HG02981 (cell line): ENCODE measurements around the gene SLC2A9.
"Not testable (repeated sequence)": the region's sequence is repeated elsewhere in the genome, so short reads cannot be mapped to it uniquely, and the experiment has no call there.

Experiments
- ATAC-seq: cut with Tn5 transposase; IDR thresholded peaks from one replicate; pipeline ENCODE4 v1.9.1; 2021; ENCODE audit warnings: mild to moderate bottlenecking, moderate library complexity; ENCODE audit not compliant: unreplicated experiment

SLC2A9 gene

GRCh38 chr4:9933956-9934355, 87.3 kb downstream of the SLC2A9 start:
- no peak for ATAC-seq

- no peak for ATAC-seq
Measured at GRCh38 chr4:9933184-9933583, 88.1 kb downstream of the SLC2A9 start.

DNA sequence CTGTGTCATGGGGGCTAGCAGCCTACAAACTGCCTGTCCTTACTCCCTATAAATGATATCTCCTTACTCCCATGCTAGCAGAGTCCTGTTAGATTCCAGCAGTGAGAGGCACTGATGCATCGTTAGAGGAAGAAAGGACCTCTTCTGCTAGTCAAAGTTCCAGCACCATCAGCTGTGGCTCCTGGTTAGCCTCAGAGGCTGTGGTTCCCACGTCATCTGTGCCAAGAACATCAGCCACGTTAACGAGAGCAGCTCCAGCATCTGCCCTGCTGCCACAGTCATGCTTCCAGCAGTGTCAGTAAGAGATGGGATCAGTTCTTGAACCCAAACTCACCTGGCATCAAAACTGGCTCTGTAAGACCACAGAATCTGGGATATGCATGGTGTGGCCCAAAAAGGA, 88.5 kb downstream of the SLC2A9 start:
- no peak for ATAC-seq

DNA sequence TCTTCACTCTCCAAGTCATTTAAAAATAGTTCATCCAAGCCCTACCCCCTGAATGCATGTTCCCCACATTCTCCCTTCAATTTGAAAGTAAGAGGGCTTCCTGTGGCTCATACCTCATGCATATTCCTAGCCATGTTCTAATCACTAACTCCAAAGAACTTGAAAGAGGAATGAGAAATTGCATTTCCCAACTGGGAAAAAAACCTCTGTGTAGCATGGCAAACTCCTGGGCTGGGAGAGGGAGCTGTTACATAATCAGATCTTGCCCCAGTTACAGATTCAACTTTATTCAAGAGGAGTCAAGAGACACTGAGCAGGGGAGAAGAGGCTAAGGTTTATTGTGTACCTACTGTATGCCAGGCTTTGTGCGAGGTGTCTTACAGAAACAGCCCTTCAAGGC, 90.2 kb downstream of the SLC2A9 start:
- ATAC-seq = no peak

GRCh38 chr4:9929111-9929510, 92.2 kb downstream of the SLC2A9 start:
- ATAC-seq = no peak

- ATAC-seq = no peak
Measured at GRCh38 chr4:9927341-9928007, 93.8 kb downstream of the SLC2A9 start.

GRCh38 chr4:9926586-9926985, 94.7 kb downstream of the SLC2A9 start:
- no peak for ATAC-seq

DNA sequence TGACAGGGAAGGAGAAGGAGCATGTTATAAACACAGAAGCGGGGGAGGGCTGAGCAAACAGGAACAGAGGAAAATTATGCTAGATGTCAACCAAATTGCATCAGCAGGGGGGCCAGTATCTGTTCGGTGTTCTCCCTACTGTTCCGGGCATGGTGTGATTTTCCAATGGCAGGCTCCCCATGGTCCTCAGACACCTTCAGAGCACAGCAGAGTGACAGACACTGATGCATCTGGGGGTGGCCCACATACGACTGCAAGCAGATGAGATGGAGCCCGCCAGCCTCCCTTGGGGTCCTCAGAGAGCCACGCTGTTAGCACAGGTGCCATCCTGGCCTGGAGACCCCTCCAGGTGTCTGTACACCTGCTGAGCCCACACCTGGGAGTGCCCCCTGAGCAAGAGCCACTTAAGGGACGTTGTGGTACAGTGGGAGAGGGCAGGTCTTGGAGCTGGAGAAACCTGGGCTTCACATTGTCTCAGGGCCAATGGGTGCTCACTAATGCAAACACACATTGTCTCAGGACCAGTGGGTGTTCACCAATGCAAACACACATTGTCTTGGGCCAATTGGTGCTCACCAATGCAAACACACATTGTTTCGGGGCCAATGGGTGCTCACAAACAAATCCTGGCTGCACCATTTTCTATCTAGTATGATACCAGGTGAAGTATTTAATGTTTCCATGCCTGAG, 95.4 kb downstream of the SLC2A9 start:
- no peak for ATAC-seq

DNA sequence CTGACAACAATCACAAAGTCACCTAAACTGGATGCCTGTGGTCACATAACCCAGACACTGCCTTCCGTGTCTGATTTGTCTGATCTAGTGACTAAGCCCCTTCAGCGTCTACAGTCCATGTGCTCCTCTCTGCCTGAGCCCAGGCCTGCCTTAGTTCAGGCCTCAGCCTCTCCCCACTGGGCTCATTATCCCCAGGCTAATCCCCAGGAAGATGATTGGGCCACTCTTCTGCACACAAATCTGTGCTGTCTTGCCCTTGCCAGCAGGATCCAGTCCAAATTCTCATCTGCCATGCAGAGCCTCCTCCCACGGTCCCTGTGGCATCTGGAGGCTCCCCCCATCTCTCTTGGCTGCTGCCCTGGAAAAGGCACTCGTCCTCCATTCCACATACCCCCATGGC, 96.5 kb downstream of the SLC2A9 start:
- ATAC-seq = no peak

DNA sequence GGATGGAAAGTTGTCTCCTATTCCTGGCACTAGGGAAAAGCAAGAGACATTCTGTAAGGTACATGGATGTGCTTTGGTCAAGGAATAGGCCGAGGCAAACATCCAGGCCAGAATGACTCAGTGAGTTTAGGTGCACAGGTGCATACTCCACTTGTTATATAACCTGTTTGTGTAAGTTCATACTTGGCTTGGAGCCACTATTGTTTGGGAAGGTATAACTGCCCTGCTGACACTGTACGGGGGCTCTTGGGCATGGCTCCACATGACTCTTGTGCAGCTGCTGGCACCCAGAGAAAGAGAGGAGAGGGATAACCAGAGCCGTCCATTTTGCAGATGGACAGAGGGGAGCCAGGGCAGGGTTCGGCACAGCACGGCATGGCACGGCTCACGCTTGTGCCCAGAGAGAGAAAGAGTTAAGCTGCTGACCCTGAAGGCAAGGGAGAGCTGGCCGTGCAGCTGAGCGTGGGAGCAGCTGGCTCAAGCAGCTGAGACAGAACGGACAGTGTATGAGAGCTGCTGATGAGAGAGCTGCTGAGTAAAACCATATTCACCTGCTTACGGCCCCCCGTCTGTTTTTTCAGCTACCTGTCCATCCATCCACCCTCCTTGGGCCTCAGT, 98.0 kb downstream of the SLC2A9 start:
- ATAC-seq = no peak

- no peak for ATAC-seq
Measured at GRCh38 chr4:9921326-9921725, 100.0 kb downstream of the SLC2A9 start.

DNA sequence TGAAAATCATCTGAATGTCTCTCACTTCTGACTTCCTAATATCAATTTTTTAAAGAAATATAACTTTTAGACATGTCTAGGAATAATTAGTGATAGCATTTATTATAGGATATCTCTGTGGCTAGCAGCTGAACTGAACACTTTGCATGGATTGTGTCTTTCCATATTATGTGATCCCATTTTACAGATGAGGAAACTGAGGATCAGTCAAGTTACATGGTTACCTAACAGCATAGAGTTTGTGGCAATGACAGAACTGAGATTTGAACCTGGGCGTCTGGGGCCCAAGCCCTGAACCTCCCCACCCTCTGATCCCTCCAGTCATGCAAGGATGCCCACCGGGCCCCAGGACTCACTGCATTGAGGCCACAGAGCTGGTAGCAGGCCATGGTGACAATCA, 101.3 kb downstream of the SLC2A9 start:
- ATAC-seq = no peak

GRCh38 chr4:9919047-9919446, 102.2 kb downstream of the SLC2A9 start:
- no peak for ATAC-seq

- ATAC-seq = no peak
Measured at GRCh38 chr4:9918484-9918883, 102.8 kb downstream of the SLC2A9 start.

- ATAC-seq = no peak
Measured at GRCh38 chr4:9916937-9917336, 104.4 kb downstream of the SLC2A9 start.

GRCh38 chr4:9916346-9916745, 105.0 kb downstream of the SLC2A9 start:
- ATAC-seq = no peak

DNA sequence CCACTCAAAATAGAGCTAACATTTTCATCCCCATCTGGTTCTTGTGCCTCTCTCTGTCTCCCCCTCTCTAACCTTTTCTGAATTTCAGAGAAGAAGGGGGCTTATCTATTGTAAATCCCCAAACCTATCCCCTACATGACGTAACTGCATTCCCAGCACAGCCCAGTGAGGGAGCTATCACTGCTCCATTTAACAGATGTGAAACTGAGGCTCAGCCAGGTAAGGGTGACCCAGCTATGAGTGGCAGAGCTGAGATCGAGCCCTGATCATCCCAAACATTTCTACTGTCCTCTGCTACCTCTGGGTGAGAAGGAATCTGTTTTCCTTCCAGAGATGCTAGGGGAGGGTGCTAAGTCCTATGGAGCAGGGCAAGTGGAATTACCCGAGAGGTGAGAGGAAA, 107.5 kb downstream of the SLC2A9 start:
- no peak for ATAC-seq

DNA sequence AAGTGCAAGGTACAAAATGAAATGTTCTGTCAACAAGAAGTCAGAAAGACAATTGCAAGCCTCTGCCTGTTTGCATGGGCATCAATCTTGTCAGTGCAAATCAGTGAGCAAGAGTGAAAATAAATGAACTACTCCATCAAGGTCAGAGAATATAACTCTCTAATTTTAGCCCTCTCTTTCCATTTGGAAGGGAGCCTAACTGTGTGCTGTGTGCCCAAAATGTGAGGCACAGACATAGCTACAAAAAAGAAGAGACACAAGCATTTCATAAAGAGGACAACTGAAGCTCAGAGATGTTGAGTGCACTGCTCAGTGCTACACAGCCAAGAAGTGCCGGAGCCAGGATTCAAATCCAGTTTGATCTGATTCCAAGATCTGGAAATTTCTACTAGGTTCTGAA, 114.3 kb downstream of the SLC2A9 start:
- ATAC-seq = no peak

DNA sequence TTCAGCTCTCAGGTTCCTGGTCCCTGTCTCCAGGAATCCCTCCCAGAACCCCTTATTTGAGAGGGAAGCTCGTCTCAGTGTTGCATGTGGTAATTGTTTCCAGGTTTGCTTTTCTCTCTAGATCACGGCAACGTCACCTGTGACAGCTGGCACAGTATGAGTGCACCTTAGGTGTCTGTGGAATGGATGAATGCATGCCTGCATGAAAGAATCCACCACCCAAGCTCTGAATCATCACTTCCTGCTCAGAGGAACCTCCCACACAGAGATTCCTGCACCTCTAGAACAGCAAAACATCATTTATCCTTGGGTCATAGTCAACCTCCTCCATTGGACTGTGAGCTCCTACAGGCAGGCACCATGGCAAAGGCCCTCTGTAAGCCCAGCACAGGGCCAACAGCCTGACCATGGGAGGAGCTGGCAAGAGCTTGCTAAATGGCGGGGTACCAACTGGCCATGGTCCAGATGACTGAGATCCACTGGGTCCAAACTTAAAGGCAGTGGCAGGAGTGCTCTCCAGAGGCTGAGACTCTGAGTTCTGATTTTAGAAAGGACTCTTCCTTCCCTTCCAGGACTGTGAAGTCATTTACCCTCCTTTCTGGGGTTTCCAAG, 116.2 kb downstream of the SLC2A9 start:
- no peak for ATAC-seq

- no peak for ATAC-seq
Measured at GRCh38 chr4:9903317-9903716, 118.0 kb downstream of the SLC2A9 start.

GRCh38 chr4:9901257-9901656, 120.0 kb downstream of the SLC2A9 start:
- no peak for ATAC-seq

DNA sequence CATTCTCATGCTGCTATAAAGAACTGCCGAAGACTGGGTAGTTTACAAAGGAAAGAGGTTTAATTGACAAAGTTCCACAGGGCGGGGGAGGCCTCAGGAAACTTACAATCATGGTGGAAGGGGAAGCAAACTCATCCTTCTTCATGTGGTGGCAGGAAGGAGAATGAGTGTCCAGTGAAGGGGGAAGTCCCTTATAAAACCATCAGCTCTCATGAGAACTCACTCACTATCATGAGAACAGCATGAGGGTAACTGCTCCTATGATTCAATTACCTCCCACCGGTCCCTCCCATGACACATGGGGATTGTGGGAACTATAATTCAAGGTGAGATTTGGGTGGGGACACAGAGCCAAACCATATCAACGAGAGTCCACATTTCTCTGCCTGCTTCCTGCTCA, 120.7 kb downstream of the SLC2A9 start:
- ATAC-seq = not testable (repeated sequence)
